H1 (cell line): ENCODE measurements around the gene ZNF530.
A peak's percentile ranks its signal among the peaks of the same experiment; 100 is the strongest.

Source experiments
- CBX5 ChIP-seq: fragments of 300-800, 300-1000 bp; sonication (generic); IDR thresholded peaks from 2 replicates; pipeline ENCODE4 v1.7.1; 2016; ENCODE audit warnings: antibody characterized with exemption, low read length, low read depth
- CBX8 ChIP-seq: fragments of 300-800, 300-1000 bp; sonication (generic); IDR thresholded peaks from 2 replicates; pipeline ENCODE4 v1.7.1; 2016; ENCODE audit warnings: low read depth, low read length, borderline replicate concordance
- CHD2 ChIP-seq: IDR thresholded peaks from 2 replicates; pipeline ENCODE4 v1.6.1; 2012; ENCODE audit warnings: low read length, improper control_type of control experiment
- CREB1 ChIP-seq: IDR thresholded peaks from 2 replicates; pipeline ENCODE4 v1.6.1; 2012; ENCODE audit warnings: inconsistent platforms
- CTCF ChIP-seq, 3 experiments: IDR thresholded peaks; 1 replicate in 2 of 3; 2 replicates in 1 of 3; pipeline versions ENCODE4 v1.5.1 to v1.6.1; 2011; ENCODE audit warnings: low read length in 3 of 3, mild to moderate bottlenecking in 3 of 3, inconsistent platforms in 2 of 3, low read depth in 1 of 3, moderate library complexity in 1 of 3; ENCODE audit not compliant: insufficient read depth in 1 of 3; ENCODE audit errors: control extremely low read depth in 1 of 3
- EZH2 ChIP-seq: fragments of 200-600 bp; sonication (generic); IDR thresholded peaks from 2 replicates; pipeline ENCODE4 v1.7.1; 2012; ENCODE audit warnings: low read depth, mild to moderate bottlenecking, moderate library complexity, low read length, inconsistent platforms; ENCODE audit not compliant: severe bottlenecking
- JUN ChIP-seq: IDR thresholded peaks from 2 replicates; pipeline ENCODE4 v1.6.1; 2011; ENCODE audit warnings: low read depth, mild to moderate bottlenecking, improper control_type of control experiment, low read length
- POLR2A ChIP-seq, 2 experiments: IDR thresholded peaks; 1 replicate in 1 of 2; 2 replicates in 1 of 2; pipeline ENCODE4 v1.6.1; 2011; ENCODE audit warnings: low read depth in 2 of 2, low read length in 2 of 2, mild to moderate bottlenecking in 2 of 2; ENCODE audit errors: control extremely low read depth in 1 of 2
- RFX5 ChIP-seq: IDR thresholded peaks from 2 replicates; pipeline ENCODE4 v1.6.1; 2011; ENCODE audit warnings: low read depth, low read length, improper control_type of control experiment, borderline replicate concordance
- RXRA ChIP-seq: IDR thresholded peaks from 2 replicates; pipeline ENCODE4 v1.6.1; 2011; ENCODE audit warnings: low read depth, mild to moderate bottlenecking, low read length, moderate library complexity; ENCODE audit not compliant: insufficient read depth
- SP1 ChIP-seq: IDR thresholded peaks from 2 replicates; pipeline ENCODE4 v1.6.1; 2011; ENCODE audit warnings: low read depth, low read length
- SUZ12 ChIP-seq: fragments of 200-600 bp; sonication (generic); IDR thresholded peaks from 2 replicates; pipeline ENCODE4 v1.6.1; 2012; ENCODE audit warnings: mild to moderate bottlenecking, inconsistent platforms, low read length, moderate library complexity, mixed read lengths

- TF ChIP-seq CTCF (IDR thresholded peaks at IDR 0.05; ENCODE audit: control extremely low read depth in 1 of 3, insufficient read depth in 1 of 3, low read depth in 1 of 3, low read length in 3 of 3), result no peak
- TF ChIP-seq EZH2, result no peak
- TF ChIP-seq CREB1, result no peak
- 0 out of 2 replicates have a peak, but pooled peaks have one; percentile 8 for TF ChIP-seq CBX5
- no peak for TF ChIP-seq RXRA
- no peak for TF ChIP-seq POLR2A (IDR thresholded peaks at IDR 0.05; ENCODE audit: control extremely low read depth in 1 of 2, low read depth in 2 of 2, low read length in 2 of 2)
- TF ChIP-seq RFX5, result no peak
- TF ChIP-seq SUZ12, result no peak
- no peak for TF ChIP-seq CHD2
- no peak for TF ChIP-seq CBX8
- no peak for TF ChIP-seq SP1
- TF ChIP-seq JUN, result no peak
Measured at GRCh38 chr19:57620673-57621348, 21.1 kb downstream of the ZNF530 start.
